ENCODE results near the gene DCUN1D4. TPM values are rescaled to one million over a fixed set of nuclear protein-coding genes. Genes with fewer than 3 reads are reported as not detected.

Gene DCUN1D4
- total and polyA plus RNA-seq, 2 experiments from 2014 or later, result 18.0 to 28.2 TPM

DNA sequence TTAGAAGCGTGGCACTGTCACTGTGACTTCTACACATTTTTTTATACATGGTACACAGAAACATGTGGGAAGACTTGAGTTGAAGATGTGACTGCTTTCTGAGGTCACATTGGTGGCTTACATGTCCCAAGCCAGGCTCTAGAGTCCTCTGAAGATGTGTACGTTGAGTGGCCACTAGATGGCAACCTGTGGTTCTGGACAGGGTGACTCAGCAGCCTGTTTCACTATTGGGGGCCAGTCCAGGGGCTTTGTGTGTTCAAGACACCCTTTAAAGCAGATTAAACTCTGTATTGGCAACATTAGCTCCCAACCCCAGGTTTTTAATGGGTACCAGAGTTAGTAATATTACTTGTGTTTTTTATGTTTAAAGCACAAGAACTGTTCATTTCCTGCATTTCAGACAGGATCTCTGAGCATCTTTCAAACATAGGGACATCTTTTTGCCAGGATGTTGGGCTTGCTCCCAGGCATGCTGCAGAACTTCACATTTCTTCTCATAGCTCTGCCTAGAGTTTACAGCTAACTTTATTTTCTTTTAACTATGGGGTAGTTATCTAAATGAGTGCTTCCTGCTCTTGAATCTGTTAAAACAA is 53.0 kb downstream of the DCUN1D4 start:
- Histone ChIP-seq H3K27ac (no peak overlapping the region), H3K27me3 (no peaks in the 10 kb centered on the region), H3K4me1 (ENCODE audit: low read depth) (no peaks in the 10 kb centered on the region), H3K4me3 (no peak overlapping the region), H3K36me3 (peaks cover 8% of the 10 kb centered on the region), H3K9me3 (ENCODE audit: low read depth) (no peaks in the 10 kb centered on the region)
- peak; percentile 69 to 80 for DNase-seq (ENCODE audit: low read depth in 1 of 2, low spot score in 1 of 2)
- TF ChIP-seq, protein P1, sequence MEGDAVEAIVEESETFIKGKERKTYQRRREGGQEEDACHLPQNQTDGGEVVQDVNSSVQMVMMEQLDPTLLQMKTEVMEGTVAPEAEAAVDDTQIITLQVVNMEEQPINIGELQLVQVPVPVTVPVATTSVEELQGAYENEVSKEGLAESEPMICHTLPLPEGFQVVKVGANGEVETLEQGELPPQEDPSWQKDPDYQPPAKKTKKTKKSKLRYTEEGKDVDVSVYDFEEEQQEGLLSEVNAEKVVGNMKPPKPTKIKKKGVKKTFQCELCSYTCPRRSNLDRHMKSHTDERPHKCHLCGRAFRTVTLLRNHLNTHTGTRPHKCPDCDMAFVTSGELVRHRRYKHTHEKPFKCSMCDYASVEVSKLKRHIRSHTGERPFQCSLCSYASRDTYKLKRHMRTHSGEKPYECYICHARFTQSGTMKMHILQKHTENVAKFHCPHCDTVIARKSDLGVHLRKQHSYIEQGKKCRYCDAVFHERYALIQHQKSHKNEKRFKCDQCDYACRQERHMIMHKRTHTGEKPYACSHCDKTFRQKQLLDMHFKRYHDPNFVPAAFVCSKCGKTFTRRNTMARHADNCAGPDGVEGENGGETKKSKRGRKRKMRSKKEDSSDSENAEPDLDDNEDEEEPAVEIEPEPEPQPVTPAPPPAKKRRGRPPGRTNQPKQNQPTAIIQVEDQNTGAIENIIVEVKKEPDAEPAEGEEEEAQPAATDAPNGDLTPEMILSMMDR (IDR thresholded peaks at IDR 0.05; ENCODE audit: low read depth, low read length), result peak; percentile 90

DNA sequence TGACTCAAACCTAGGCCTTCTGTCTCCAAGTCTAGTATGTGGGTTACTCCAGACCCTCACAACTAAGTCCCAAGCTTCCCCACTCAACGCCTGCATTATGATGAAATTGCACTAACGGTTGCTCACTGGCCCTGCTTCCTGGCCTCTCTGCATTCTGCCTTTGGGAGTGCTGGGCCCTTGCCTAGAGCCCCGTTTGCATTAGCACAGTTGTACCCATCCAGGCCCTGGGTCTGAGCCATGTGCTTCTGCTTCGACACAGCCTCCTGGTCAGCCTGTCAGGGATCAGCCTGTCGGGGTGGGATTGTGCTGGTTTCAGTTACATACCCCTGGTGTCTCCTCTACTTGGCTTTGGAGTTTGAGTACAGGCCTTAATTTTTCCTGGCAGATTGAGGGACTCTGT is 58.4 kb downstream of the DCUN1D4 start:
- Histone ChIP-seq H3K36me3 (no peaks in the 10 kb centered on the region), H3K4me1 (ENCODE audit: low read depth) (no peaks in the 10 kb centered on the region), H3K4me3 (no peak overlapping the region), H3K27me3 (no peaks in the 10 kb centered on the region), H3K9me3 (ENCODE audit: low read depth) (no peaks in the 10 kb centered on the region), H3K27ac (no peak overlapping the region)
- TF ChIP-seq, protein P1 (IDR thresholded peaks at IDR 0.05; ENCODE audit: low read depth, low read length), result no peak
- no peak for DNase-seq (ENCODE audit: low read depth in 1 of 2, low spot score in 1 of 2)

DNA sequence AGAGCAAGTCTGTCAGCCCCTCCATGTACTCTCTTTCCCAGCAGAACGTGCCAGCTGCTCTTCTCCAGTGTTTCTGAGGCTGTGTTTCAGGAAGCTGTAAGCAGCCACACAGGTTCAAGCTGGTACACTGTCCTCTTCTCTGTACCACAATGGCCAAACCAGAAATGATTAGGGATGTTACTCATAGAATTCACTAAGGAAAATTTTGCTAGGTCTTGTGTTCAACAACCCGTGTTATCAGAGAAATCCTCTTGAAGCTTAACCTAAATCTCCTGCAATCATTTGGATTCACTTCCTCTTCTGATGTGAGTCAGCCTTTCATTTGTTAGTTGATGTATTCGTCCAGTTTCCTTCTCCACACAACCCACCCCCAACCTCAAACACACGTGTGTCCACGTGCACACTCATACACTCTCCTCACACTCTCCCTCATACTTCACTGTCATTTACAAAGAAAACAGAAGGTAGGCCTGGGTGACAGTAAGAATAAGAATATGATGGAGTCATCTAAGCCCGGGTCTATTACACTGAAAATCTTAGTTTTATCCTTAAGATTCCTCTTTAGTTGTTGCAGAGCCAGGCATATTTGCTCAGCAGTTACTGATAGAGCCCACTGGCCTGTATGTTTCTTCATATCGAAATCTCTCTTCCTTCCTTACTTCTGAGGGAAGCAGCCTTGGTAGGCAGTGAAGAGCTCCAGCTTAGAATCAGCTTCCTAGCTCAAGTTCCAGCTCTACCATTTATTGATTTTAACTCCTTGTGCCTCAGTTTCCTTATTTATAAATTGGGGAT is 63.4 kb downstream of the DCUN1D4 start:
- H3K36me3 ChIP-seq, result peaks cover 6% of the 10 kb centered on the region
- no peak overlapping the region for H3K4me3 ChIP-seq
- H3K4me1 ChIP-seq (ENCODE audit: low read depth), result no peaks in the 10 kb centered on the region
- TF ChIP-seq, protein P1 (IDR thresholded peaks at IDR 0.05; ENCODE audit: low read depth, low read length), result no peak
- no peaks in the 10 kb centered on the region for H3K9me3 ChIP-seq (ENCODE audit: low read depth)
- peak in 1 of 2 donors; percentile 12 for DNase-seq (ENCODE audit: low read depth in 1 of 2, low spot score in 1 of 2)
- no peaks in the 10 kb centered on the region for H3K27me3 ChIP-seq
- no peak overlapping the region for H3K27ac ChIP-seq

DNA sequence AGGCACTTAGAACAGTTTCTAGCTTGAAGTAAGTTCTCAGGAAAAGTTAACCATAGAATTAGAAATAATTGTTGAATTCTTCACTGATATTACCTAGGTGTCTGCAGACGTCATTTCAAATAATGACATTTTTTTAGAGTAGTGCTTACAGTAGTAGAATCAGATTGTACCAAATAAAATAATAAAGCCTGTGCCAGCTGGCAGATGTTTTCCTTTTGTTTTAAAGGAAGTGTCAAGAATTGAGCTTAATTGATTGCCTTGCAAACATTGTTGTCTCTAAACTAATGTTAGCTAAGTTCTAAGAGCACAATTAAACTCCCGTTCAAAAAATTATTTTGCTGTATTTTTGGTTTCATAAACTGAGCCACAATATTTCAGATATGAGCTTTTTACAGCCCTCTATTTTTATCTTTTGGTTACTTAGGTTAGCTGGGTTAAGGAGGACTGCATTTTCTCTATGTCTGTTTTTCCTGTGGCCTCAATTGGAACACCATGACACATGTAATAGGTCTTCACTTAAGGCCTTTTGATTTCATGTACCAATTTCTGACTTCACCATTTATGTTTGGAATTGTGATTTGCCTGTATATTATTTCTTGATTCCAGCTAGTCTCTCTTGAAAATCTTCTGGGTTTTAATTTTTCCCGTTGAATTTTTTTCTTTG is 64.2 kb downstream of the DCUN1D4 start:
- H3K36me3 ChIP-seq, result peaks cover 6% of the 10 kb centered on the region
- no peak overlapping the region for H3K27ac ChIP-seq
- no peak for DNase-seq (ENCODE audit: low read depth in 1 of 2, low spot score in 1 of 2)
- TF ChIP-seq, protein P1 (IDR thresholded peaks at IDR 0.05; ENCODE audit: low read depth, low read length), result no peak
- H3K27me3 ChIP-seq, result no peaks in the 10 kb centered on the region
- H3K4me3 ChIP-seq, result no peak overlapping the region
- no peaks in the 10 kb centered on the region for H3K9me3 ChIP-seq (ENCODE audit: low read depth)
- H3K4me1 ChIP-seq (ENCODE audit: low read depth), result no peaks in the 10 kb centered on the region

DNA sequence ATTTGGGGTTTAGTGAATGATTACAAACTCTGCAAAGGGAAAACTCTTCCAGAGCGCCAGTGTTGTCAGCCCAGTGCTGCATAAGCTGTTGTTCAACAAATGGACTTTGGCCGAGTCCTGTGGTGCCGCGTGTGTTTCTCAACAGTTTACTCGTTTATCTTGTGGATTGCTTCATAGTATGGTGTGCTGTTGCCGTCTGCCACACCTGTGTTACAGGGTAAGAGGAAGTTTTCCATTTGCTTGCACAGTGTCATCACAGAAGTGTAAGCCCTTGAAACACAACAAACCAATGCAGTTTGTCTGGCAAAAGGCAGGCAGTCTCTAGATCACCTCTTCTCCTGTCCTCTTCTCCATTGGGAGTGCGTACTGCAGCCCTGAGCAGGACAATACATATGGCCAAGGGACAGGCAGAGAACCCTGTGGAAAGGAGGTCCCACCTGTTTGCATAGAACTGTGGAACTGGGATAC is 66.3 kb downstream of the DCUN1D4 start:
- no peaks in the 10 kb centered on the region for H3K9me3 ChIP-seq (ENCODE audit: low read depth)
- no peak for DNase-seq (ENCODE audit: low read depth in 1 of 2, low spot score in 1 of 2)
- no peak overlapping the region for H3K4me3 ChIP-seq
- no peak overlapping the region for H3K27ac ChIP-seq
- TF ChIP-seq, protein P1 (IDR thresholded peaks at IDR 0.05; ENCODE audit: low read depth, low read length), result no peak
- H3K36me3 ChIP-seq, result peaks cover 22% of the 10 kb centered on the region
- no peaks in the 10 kb centered on the region for H3K27me3 ChIP-seq
- no peaks in the 10 kb centered on the region for H3K4me1 ChIP-seq (ENCODE audit: low read depth)
